Activated CD4-positive, alpha-beta T cell treated with anti-CD3 and anti-CD28 coated beads for 48 hours (primary cell): Measurements from ENCODE around the gene CATSPERB.
"Not testable (repeated sequence)": the region's sequence is repeated elsewhere in the genome, so short reads cannot be mapped to it uniquely, and the experiment has no call there.

Experiments
- DNase-seq: peaks from one replicate; pipeline ENCODE4 v3.0.0-alpha.2; 2020

CATSPERB gene

GRCh38 chr14:91731986-91732385 lies at the start of gene CATSPERB:
CATSPERB (minus strand) TSS chr14:91732086; CDS start chr14:91729479, 2,607 bp downstream.
- no peak for DNase-seq

GRCh38 chr14:91780452-91780851 lies 48.6 kb upstream of the CATSPERB start:
- no peak for DNase-seq

- no peak for DNase-seq
These were observed 46.3 kb upstream of the CATSPERB start for GRCh38 chr14:91778217-91778616.

GRCh38 chr14:91774140-91775096 lies 42.5 kb upstream of the CATSPERB start:
- DNase-seq: no peak

- no peak for DNase-seq
These were observed 38.3 kb upstream of the CATSPERB start for GRCh38 chr14:91770185-91770584.

- DNase-seq: no peak
These were observed 23.8 kb upstream of the CATSPERB start for GRCh38 chr14:91755570-91756295.

GRCh38 chr14:91754819-91755218 lies 22.9 kb upstream of the CATSPERB start:
- no peak for DNase-seq

- no peak for DNase-seq
These were observed 22.3 kb upstream of the CATSPERB start for GRCh38 chr14:91754185-91754584.

- no peak for DNase-seq
These were observed 21.7 kb upstream of the CATSPERB start for GRCh38 chr14:91753501-91754128.

- DNase-seq: no peak
These were observed 21.1 kb upstream of the CATSPERB start for GRCh38 chr14:91752961-91753360.

GRCh38 chr14:91751719-91752118 lies 19.8 kb upstream of the CATSPERB start:
- no peak for DNase-seq

GRCh38 chr14:91750634-91751198 lies 18.8 kb upstream of the CATSPERB start:
- no peak for DNase-seq

GRCh38 chr14:91749868-91750267 lies 18.0 kb upstream of the CATSPERB start:
- DNase-seq: no peak

GRCh38 chr14:91748049-91748448 lies 16.2 kb upstream of the CATSPERB start:
- DNase-seq: no peak

GRCh38 chr14:91745344-91745743 lies 13.5 kb upstream of the CATSPERB start:
- no peak for DNase-seq

- peak; percentile 30 for DNase-seq
These were observed 12.2 kb upstream of the CATSPERB start for GRCh38 chr14:91744068-91744480.

GRCh38 chr14:91743305-91743653 lies 11.4 kb upstream of the CATSPERB start:
- DNase-seq: no peak

- no peak for DNase-seq
These were observed 10.9 kb upstream of the CATSPERB start for GRCh38 chr14:91742621-91743304.

- DNase-seq: not testable (repeated sequence)
These were observed 8.0 kb upstream of the CATSPERB start for GRCh38 chr14:91739867-91740266.

- no peak for DNase-seq
These were observed 5.7 kb upstream of the CATSPERB start for GRCh38 chr14:91737619-91738018.

- no peak for DNase-seq
These were observed 1.1 kb upstream of the CATSPERB start for GRCh38 chr14:91732859-91733477.

GRCh38 chr14:91732439-91732838 lies 553 bp upstream of the CATSPERB start:
- DNase-seq: peak; percentile 28
